Measurements from ENCODE around the gene GLRA1. TPM values are rescaled to one million over a fixed set of nuclear protein-coding genes. Genes with fewer than 3 reads are reported as not detected.

Gene GLRA1
- total and polyA plus RNA-seq, 2 of the 4 experiments (the other 2 are of a cell fraction) = not detected

GRCh38 chr5:151889614-151890013 lies 35.0 kb downstream of the GLRA1 start:
- H2AK5ac ChIP-seq (ENCODE audit: low read depth, low read length) = no peak overlapping the region
- H2BK20ac ChIP-seq (ENCODE audit: low read depth, low read length) = no peak overlapping the region
- in situ Hi-C loops (cut with MboI; ENCODE audit: low sequenced_read_pairs) (no loop called here), intact Hi-C loops (cut with micrococcal nuclease) (no loop called here), dilution Hi-C loops (cut with HindIII; ENCODE audit: low sequenced_read_pairs, unreplicated experiment) (no loop called here)
- WGBS, 2 experiments (ENCODE audit: extremely low coverage in 2 of 2, insufficient read length in 1 of 2) = 40% methylated on average over 1 of the region's 6 CpGs; no CpG with 5 or more reads in 1 of the 2 experiments
- H3K56ac ChIP-seq (ENCODE audit: extremely low read depth, insufficient read depth, low read length) = no peak overlapping the region
- no peaks in the 10 kb centered on the region for H3K79me1 ChIP-seq (ENCODE audit: low read depth in 1 of 2, low read length in 2 of 2)
- H4K91ac ChIP-seq (ENCODE audit: insufficient read depth, low read depth, low read length) = no peak overlapping the region
- no peak overlapping the region for H3K23ac ChIP-seq (ENCODE audit: low read depth, low read length)
- no peak overlapping the region for H3K4ac ChIP-seq (ENCODE audit: low read depth, low read length)
- H3K4me3 ChIP-seq (ENCODE audit: insufficient read depth, low read depth, low read length) = no peak overlapping the region
- no peak overlapping the region for H2BK5ac ChIP-seq (ENCODE audit: low read depth, low read length, poor library complexity, severe bottlenecking)
- H2AK9ac ChIP-seq (replicated peaks; ENCODE audit: low read depth, low read length, poor library complexity) = no peak overlapping the region
- H3K4me1 ChIP-seq (ENCODE audit: control insufficient read depth, insufficient read depth, low read length) = no peaks in the 10 kb centered on the region
- no peak overlapping the region for H2BK120ac ChIP-seq (ENCODE audit: low read depth, low read length)
- no peaks in the 10 kb centered on the region for H3K36me3 ChIP-seq (ENCODE audit: control insufficient read depth, insufficient read depth, low read length)
- ChIA-PET POLR2A (ENCODE audit: unreplicated experiment) (no interaction called here), CTCF (no interaction called here)
- no peak overlapping the region for H2BK15ac ChIP-seq (ENCODE audit: low read depth, low read length)
- DNase-seq (no peak), ATAC-seq (ENCODE audit: low read depth) (no peak)
- no peak overlapping the region for H3K27ac ChIP-seq (ENCODE audit: insufficient read depth, low read length)
- no peak overlapping the region for H3K9ac ChIP-seq (ENCODE audit: low read depth, low read length)
- BruUV-seq (replicated peaks) = no TSS peak
- H4K5ac ChIP-seq (ENCODE audit: low read depth, low read length) = no peak overlapping the region
- H3K14ac ChIP-seq (replicated peaks; ENCODE audit: low read depth, low read length) = no peak overlapping the region
- no peak overlapping the region for H2AFZ ChIP-seq (replicated peaks; ENCODE audit: low read length, poor library complexity)
- H3K4me2 ChIP-seq (ENCODE audit: low read depth, low read length) = no peak overlapping the region
- H3K18ac ChIP-seq (ENCODE audit: low read depth, low read length) = no peak overlapping the region
- no peaks in the 10 kb centered on the region for H3K9me1 ChIP-seq (ENCODE audit: insufficient read depth, low read length)
- TF ChIP-seq CTCF (conservative IDR thresholded peaks at IDR 0.05; ENCODE audit: low read depth, low read length) (no peak), MAFK (IDR thresholded peaks at IDR 0.05; ENCODE audit: low read depth, low read length) (no peak), RFX5 (IDR thresholded peaks at IDR 0.05; ENCODE audit: low read depth, low read length) (no peak), FOS (IDR thresholded peaks at IDR 0.05; ENCODE audit: low read depth, low read length) (no peak), SMC3 (IDR thresholded peaks at IDR 0.05; ENCODE audit: low read depth, low read length) (no peak)
- H3K9me3 ChIP-seq (ENCODE audit: control insufficient read depth, insufficient read depth, low read length) = no peaks in the 10 kb centered on the region
- no peaks in the 10 kb centered on the region for H4K20me1 ChIP-seq (ENCODE audit: insufficient read depth, low read length)
- H3K27me3 ChIP-seq (ENCODE audit: control insufficient read depth, insufficient read depth, low read length) = no peaks in the 10 kb centered on the region
- H4K8ac ChIP-seq (ENCODE audit: low read depth in 2 of 2, low read length in 2 of 2) = no peak overlapping the region
